ENCODE results near the gene ARL8A.
"Not testable (repeated sequence)": the region's sequence is repeated elsewhere in the genome, so short reads cannot be mapped to it uniquely, and the experiment has no call there.

The ARL8A gene

DNA sequence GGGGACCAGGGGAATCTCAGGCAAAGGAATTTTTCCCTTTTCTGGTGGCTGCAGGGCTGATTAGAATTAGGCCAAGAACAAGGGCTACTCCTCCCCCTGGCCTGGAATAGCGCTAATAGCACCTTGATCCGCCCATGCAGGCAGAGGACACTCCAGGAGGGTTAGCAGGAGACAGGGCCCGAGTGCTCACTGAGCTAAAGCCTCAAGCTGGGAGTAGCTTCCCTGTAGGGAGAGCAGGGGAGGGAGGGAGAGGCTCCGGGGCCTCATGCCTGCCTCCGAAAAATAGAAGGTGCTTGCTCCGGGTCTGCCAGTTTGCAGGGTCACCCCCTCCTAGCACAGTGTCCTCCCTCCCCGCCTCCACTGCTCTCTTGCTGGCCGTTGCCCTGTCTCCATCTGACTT, 12.1 kb upstream of the ARL8A start:
- DNase-seq: no peak

DNA sequence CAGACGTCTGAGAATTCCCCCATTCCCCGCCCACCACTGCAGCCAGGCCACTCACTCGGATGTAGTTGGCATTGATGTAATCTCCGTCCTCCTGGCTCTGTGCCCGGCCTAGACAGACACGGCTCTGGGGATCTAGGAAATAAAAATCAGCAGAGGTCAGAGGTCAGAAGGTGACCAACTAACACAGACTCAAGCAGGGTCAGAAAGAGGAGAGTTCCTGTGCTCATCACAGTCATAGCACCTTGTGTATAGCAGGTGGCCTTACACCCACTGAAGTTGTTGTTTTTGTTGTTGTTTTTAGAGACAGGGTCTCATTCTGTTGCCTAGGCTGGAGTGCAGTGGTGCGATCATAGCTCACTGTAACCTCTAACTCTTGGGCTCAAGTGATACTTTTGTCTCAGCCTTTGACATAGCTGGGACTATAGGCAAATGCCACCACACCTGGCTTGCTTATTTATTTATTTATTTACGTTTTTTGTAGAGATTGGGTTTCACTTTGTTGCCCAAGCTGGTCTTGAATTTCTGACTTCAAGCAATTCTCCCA, 11.0 kb upstream of the ARL8A start:
- no peak for DNase-seq

DNA sequence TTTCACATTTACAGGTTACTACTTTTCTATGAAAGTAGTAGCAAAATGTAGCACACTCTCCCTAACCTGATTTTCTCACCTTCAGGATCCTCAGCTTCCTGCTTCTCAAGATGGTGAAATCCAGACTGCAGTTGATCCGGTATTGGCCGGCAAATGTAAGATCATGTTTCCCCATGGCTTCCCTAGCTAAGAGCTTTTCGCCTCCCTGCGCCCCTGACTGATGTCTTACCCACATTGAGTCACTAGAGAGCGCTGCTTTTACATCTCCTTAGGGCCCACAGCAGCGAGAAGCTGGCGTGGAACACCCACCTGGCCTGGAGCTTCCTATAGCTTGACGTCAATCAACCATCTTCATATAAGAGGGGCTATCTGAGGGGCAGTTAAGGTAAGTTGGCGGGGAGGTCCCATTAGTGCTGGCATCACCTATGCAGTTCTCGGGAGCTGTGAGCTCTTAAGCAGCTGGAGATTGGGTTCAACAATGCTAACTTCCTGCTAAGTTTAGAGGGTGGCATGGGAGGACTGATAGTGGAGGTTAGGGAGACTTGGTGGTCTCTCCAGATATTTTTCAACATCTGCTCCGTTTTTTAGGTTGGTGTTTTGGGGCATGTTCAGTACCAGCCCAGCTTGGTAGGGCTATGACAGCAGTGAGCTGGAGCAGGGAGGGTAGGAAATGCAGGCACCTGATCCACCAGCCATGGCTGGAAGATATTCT, 10.4 kb upstream of the ARL8A start:
- no peak for DNase-seq

DNA sequence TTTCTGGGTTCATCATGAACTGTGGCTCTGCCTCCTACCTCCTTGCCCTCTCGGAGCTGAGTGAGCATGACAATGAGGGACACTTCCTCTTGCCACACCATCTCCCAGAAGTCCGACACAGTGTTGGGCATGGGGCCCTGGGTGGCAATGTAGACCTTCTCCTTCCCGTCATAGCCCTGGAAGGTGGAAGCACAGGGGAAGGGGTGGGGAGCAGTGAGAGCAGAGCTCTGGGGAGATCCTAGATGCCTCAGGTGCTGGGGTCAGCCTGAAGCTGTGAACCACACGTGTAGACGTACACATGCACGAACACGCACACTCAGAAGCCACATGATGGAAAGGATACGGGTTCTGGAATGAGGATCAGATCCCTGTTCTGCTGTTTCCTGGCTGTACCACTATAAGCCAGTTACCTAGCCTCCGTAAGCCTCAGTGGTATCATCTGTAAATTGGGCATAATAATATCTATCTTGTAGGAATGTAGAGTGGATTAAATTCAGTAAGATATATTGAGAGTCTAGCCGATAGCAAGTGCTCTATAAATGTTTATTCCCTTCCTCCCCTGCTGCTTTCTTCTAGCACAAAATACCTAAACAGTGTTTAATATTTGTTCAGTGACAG, 9.7 kb upstream of the ARL8A start:
- DNase-seq: no peak

DNA sequence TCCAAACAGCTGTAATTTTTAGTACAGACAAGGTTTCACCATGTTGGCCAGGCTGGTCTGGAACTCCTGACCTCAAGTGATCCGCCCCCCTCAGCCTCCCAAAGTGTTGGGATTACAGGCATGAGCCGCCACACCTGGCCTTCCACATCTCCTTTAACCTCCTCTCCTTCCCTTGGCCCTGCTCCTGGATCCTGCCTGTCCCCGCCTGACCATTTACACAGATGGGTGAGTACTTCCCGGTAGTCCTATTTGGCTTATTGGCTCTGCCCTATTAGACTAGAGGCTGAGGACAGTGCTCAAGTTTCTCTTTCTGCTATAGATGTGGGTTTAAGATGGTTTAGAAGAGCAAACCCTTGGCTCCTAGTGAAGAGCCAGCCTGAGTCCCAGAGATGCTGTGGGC, 8.7 kb upstream of the ARL8A start:
- no peak for DNase-seq

DNA sequence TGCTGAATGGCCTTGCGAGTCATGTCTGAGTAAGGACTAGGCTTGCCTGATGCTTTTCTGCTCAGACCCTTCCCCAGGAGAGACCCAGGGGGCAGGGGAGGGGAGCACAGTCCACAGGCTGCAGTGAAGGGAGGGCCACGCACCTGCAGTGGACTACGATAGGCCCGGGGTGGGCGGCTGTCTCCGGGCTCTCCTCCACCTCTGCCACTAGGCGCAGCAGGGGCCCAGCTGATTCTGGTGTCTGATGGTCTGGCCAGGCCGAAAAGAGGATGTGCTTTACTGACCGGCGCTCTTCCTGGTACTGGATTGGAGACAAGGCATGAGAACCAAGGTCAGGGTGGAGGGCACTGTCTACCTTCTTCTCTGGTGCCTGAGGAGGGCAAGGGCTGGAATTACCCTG, 7.9 kb upstream of the ARL8A start:
- no peak for DNase-seq

DNA sequence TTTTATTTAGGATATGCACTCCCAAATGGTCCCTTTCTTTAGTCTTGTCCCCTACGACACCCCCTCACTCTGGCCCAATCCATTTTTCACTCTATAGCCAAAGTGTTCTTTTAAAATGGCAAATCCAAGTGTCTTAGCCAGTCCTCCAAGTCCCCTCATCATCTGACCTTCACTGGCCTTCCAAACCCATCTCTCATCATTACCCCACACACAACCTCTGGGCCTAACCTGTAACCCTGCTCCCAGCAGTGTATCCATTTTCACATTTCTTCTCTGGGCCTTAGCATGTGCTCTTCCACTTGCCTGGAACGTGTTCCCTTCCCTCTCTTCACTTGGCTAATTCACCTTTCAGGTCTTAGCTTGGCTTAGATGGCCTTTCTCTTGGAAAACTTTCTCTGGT, 6.5 kb upstream of the ARL8A start:
- DNase-seq: no peak

DNA sequence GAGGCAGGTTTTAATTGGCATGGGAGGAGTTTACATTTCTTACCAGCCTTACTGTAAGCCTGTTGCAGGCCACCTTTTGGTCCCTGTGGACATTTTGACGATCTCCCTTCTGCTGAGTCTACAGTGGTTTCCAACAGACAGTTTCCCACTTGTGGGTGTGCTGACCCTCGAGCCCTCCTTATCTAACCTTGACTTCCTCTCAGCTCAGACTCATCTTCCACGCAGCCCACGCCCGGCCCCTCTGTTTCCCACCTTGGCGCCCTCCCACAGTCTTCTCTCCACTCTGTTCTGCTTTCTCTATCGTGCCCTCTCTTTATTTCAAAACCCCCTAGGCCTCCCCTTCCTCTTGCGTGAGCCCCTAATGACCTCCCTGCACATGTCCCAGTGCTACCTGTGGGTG, 6.1 kb upstream of the ARL8A start:
- DNase-seq: no peak

DNA sequence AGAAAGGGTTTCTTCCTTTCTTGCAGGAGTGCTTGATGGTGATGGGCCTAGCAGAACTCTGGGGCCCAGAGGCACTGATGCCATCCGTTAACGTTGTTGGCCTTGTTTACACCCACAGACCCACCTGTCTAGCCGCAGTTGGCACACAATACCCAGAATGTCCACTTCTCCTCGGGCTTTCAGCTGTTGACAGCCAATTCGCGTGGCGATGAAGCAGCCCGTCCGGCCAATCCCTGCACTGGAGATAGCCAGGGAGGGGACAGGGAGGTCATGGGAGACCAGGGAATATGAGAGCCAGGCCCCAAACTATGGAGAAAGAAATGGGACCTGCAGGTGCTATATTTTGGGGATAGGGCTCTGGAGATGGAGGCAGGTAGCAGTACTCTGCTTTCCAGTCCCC, 5.7 kb upstream of the ARL8A start:
- no peak for DNase-seq

DNA sequence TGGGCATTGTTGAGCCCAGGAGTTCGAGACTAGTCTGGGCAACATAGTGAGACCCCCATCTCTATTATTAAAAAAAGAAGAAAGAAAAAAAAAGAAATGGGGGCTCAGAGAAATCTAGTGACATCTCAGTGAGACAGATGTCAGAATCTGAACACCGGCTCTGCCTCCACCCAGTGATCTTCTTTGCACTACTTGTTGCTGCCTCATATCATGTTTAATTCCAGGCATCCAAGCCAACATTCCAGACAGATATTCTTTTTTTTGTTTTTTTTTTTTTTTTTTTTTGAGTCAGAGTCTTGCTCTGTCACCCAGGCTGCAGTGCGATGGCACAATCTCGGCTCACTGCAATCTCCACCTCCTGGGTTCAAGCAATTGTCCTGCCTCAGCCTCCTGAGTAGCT, 5.0 kb upstream of the ARL8A start:
- DNase-seq: no peak

DNA sequence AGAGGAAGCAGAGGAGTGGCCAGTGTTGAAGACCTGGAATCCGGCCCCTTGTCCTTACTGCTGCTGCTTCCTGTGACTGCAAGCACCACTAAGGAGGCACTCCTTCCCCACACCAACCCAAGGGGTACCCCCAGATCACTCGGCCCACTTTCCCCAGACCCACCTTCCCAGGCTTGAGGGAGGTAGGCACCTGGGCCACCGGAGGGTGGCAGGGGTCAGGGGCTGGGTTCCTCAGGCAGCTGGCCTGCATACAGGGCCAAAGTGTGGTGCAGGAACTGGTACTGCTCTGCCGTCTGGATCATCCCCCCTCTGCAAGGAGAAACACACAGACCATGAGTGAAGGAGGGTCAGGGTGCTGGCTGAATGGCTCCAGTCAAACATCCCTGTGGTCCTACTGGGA, 3.9 kb upstream of the ARL8A start:
- DNase-seq: no peak

DNA sequence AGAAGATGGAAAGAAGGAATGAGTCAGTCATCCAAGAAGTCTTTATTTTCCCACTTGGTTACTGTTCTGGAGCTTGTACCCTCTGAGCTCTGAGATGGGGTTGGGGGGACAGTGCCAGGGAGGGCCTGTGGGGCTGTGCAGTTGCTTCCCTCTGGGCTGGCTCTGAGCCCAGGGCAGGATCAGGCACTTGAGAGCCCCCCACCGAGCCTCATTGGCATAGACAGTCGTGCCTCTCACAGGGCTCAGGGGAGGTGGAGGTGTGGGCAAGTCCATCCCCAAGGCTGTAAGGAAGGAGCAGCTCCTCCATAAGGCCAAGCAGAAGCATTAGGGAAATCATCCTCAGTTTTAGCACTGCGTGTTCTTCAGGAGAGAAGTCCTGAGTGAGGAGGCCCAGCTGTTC, 2.5 kb upstream of the ARL8A start:
- no peak for DNase-seq

DNA sequence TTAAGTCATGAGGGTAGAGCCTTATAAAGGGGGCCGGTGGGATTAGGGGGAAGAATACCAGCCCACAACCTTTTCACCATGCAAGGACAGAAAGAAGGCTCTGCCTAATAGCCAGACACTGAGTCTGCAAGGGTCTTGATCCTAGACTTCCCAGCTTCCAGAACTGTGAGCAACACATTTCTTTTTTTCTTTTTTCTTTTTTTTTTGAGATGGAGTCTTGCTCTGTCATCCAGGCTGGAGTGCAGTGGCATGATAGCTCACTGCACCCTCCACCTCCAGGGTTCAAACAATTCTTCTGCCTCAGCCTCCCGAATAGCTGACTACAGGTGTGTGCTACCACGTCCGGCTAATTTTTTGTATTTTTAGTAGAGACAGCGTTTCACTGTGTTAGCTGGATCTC, 1.7 kb upstream of the ARL8A start:
- no peak for DNase-seq

DNA sequence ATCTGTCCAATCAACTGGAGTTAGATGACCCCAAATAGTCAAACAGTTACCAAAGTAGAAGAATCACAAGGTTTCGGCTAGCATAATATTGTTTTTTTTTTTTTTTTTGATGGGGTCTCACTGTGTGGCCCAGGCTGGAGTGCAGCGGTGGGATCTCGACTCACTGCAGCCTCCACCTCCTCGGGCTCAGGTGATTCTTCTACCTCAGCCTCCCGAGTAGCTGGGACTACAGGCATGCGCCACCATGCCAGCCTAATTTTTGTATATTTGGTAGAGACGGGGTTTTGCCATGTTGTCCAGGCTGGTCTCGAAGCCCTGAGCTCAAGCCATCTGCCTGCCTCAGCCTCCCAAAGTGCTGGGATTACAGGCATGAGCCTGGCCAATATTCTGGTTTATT, 1.2 kb upstream of the ARL8A start:
- DNase-seq: not testable (repeated sequence)

DNA sequence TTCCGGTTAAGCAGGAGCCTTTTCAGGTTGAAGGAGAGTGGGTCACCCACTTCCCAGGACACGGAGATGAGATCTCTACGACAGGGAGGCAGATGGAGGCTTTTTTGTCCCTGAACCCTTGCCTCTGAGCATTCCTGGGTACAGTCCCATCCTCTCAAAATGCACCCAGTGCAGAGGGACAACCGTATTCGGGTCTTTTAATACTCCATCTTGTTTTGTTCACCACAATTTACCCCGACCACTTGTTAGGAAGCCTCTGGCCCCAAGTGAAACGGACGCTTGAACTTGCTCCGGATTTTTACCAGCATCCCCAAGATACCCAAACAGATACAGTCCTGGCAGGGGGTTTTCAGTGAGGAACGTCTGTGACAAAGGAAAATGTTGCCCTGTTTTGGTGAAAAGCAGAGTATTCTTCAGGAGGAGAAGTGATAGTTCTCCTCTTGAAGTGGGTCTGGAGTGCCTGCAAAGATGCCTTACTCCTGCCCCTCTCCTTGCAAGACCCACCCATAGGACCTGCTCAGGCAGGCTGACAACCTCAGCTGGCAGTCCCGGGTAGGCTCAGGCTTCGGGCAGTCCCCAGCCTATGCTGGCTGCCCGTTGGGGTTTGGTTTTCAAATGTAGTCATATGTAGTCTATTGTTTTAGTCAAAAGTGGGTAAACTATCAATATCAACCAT, 669 bp upstream of the ARL8A start:
- no peak for DNase-seq

DNA sequence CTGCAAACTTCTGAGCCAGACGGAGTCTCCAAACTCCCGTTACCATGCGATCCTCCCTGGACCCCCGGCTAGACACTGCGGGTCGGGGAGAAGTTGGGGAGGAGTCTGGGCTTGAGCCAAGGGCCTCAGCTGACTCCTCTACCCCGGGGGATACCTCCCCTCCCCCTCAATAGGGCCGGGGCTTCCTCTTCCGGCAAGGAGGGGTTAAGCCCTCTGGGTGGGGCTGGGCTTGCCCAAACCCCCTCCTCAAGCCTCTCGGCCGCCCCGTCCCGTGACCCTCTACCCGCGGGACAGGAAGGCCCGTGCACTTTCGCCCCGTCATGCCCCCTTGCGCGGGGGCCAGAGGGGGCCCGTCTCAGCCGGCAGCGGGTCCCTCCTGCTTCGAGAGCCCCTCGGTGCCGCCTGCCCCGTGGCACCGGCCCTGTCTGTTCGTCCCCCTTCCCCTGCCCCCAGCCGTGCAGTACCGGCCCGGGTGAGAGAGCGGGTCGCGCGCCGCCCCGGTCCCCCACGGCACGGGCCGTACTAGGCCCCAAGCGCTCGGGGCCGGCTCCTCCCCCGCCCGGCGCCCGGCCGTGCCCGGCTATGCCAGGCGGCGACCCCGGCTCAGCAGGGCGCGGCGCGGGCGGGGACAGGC, 652 bp downstream of the ARL8A start:
- DNase-seq: no peak

DNA sequence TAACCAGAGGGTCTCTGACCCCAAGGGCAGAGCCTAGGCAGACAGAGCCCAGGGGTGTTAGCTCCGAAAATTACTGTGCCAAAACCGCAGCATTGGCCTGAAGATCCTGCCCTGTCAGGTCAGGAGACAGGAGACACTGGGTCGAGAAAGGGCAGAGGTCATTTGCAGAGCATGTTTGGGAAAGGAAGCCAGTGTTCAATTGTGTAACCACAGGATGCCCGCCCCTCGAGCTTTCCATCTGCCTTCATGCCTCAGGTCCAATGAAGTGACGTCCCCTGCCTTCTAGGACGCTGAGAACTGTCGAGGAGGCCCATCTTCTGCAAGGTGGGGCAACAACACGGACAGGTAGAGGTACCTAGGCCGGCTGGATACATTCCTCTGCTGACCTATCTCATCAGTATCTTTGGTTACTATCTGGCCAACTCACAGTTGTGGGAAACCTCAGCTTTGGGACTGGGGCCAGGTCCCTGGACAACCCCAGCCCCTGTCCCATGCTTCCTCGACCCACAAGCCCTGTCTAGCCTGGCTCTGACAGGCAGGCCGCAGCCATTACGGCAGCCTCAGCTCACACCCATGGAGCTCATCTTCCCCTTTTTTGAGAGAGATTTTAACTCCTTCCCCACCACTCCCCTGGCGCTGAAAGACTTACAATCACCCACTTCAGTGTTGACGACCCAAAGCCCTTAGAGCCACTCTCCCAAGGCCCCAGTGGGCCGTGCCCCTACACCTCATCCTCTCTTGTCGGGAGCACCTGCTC, 1.3 kb downstream of the ARL8A start:
- no peak for DNase-seq

DNA sequence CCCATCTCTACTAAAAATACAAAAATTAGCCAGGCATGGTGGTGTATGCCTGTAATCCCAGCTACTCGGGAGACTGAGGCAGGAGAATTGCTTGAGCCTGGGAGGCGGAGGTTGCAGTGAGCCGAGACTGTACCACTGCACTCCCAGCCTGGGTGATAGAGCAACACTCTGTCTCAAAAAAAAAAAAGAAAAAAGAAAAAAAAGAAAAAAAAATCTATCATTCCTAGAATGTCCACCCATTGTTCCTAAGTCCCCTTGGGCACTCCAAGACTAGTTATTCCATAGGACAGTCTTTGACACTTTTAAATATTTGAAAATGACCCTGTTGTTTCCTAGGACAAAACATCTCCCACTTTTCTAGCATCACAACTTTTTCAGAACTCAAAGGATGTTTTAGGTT, 3.1 kb downstream of the ARL8A start:
- DNase-seq: not testable (repeated sequence)

DNA sequence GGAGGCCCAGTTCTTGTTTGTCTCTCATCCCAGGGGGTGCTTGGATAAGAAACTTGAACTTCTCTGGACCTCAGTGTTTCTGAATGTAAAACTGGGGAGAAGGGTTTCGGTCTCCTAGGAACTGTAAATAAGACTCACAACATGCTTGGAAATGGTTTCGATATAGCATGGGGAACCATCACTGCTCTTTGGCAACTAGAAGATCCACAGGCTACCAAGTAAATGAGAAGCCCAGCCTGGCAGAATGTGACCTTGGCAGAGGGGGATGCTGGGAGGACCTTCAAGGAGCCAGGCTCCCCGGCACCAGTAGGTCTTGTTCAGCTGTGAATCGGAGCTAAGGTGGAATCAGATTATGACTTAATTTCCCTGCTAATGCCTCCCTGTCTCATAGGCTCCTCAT, 3.7 kb downstream of the ARL8A start:
- DNase-seq: no peak

DNA sequence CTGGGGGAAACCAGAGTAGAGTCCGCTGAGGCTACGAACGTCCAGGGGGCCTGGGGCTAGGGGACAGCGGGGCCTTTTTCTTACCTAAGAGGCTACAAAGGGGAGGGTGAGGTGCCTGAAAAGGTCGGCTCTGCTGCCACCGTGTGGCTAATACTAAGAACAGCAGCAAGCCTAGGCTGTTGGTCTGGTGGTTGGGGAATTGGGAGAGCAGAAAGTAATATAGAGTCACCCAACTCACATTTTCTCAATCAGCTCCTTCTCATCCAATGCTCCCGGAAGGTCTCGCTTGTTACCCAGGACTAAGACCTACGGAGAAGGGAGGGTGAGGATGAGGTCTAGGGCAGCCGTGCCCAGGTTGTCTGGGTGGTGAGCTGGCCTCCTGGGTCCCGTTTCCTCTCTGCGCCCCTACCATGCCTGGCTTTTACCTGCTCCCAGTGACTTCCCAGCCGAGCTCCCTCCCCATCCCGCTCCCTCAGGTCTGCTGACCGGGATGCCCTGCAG, 9.3 kb downstream of the ARL8A start:
- peak; percentile 10 for DNase-seq

DNA sequence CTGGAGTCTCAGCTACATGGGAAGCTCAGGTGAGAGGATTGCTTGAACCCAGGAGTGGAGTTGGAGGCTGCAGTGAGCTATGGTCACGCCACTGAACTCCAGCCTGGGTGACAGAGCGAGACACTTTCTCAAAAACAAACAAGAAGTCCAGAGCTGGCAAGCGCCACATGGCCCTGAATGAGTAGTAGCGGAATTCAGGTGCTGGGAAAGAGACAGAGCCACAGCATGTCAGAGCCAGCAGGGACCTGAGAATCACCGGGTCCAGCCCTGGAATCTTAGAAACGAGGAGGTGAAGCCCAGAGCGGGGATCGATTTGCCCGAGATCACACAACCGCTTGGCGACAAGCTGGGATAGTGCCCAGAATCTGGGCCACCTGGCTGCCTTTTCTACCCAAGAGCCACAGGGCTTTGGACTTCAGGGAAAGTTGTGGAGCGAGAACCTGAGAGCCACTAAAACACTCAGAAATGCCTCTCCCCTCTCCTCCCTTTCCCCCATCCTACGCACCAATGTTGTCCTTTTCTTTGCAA, 9.8 kb downstream of the ARL8A start:
- no peak for DNase-seq

DNA sequence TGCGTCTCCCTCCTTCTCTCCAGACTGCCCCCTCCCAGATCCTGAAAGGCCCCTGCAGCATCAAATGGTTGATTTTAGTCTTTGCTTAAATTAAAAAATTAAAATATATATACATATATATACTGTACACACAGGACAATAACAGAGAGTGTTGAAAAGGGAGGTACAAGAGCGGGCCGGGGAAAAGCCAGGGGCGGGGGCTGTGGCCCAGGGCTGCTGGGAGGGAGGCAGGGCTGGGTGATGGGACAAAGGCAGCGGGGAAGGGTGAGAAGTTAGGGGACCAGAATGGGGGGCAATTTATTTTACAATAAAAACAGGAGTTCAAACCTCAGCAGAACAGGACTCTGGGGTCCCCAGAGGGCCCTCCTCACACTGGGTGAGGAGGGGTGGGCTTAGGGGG, 10.5 kb downstream of the ARL8A start:
- no peak for DNase-seq

DNA sequence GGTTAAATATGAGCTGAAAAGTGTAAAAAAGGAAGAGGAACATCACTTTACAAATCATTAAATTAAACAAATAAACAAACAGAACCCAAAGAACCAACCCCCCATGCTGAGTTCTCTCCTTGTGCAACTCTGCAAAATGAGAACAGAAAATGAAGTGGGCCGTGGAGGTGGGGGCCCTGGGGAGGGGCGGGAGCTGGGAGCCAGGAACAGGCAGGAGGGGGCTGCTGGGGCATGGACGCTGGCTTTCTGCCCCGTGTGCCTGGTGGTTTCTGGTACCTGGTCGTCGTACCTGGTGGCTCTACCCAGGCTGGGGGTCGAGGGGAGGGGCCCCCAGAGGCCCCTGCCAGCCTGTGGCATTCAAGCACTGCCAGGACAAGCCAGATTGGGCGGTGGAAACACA, 11.0 kb downstream of the ARL8A start:
- no peak for DNase-seq

Measured in NCI-H2081 treated with DMSO at 0.1 percent for 48 hours (cell line).